GM18520 (cell line): ENCODE measurements around the gene ABCC4.

ENCODE experiments used
- ATAC-seq: cut with Tn5 transposase; IDR thresholded peaks from one replicate; pipeline ENCODE4 v1.9.1; 2021; ENCODE audit not compliant: unreplicated experiment

Gene ABCC4

GRCh38 chr13:94997126-94997525, 304.1 kb downstream of the ABCC4 start:
- no peak for ATAC-seq

GRCh38 chr13:94996445-94996844, 304.8 kb downstream of the ABCC4 start:
- no peak for ATAC-seq

- ATAC-seq = no peak
Observed at GRCh38 chr13:94994506-94994905, 306.7 kb downstream of the ABCC4 start.

GRCh38 chr13:94993616-94994015, 307.6 kb downstream of the ABCC4 start:
- no peak for ATAC-seq

- no peak for ATAC-seq
Observed at GRCh38 chr13:94992036-94992960, 309.0 kb downstream of the ABCC4 start.

GRCh38 chr13:94988654-94989053, 312.6 kb downstream of the ABCC4 start:
- no peak for ATAC-seq

GRCh38 chr13:94987869-94988268, 313.4 kb downstream of the ABCC4 start:
- ATAC-seq = no peak

GRCh38 chr13:94987081-94987480, 314.2 kb downstream of the ABCC4 start:
- no peak for ATAC-seq

GRCh38 chr13:94984958-94985357, 316.3 kb downstream of the ABCC4 start:
- no peak for ATAC-seq

- no peak for ATAC-seq
Observed at GRCh38 chr13:94978516-94978915, 322.7 kb downstream of the ABCC4 start.

- ATAC-seq = no peak
Observed at GRCh38 chr13:94974015-94974951, 327.0 kb downstream of the ABCC4 start.

GRCh38 chr13:94972262-94972661, 329.0 kb downstream of the ABCC4 start:
- no peak for ATAC-seq
